ENCODE results near the gene GJC1.

Gene GJC1

GRCh38 chr17:44848257-44848795, 18.2 kb upstream of the GJC1 start:
- TF ChIP-seq CTCF (IDR thresholded peaks at IDR 0.05; ENCODE audit: low read depth, low read length) = no peak
- no peak overlapping the region for H3K4me3 ChIP-seq (ENCODE audit: low read depth, low read length)
- in situ Hi-C loops (cut with HindIII; ENCODE audit: low sequenced_read_pairs) = no loop called here
- no peak for DNase-seq (ENCODE audit: low read depth, low spot score)

- no peak for TF ChIP-seq CTCF (IDR thresholded peaks at IDR 0.05; ENCODE audit: low read depth, low read length)
- in situ Hi-C loops (cut with HindIII; ENCODE audit: low sequenced_read_pairs) = no loop called here
- DNase-seq (ENCODE audit: low read depth, low spot score) = no peak
- H3K4me3 ChIP-seq (ENCODE audit: low read depth, low read length) = no peak within 1 kb of the TSS
Observed at GRCh38 chr17:44847586-44847985, 17.5 kb upstream of the GJC1 start, which contains the start of gene HIGD1B. HIGD1B (plus strand) TSS chr17:44847883; CDS start chr17:44848153, 270 bp downstream.

GRCh38 chr17:44846206-44846605, 16.1 kb upstream of the GJC1 start:
- H3K4me3 ChIP-seq (ENCODE audit: low read depth, low read length) = no peak overlapping the region
- DNase-seq (ENCODE audit: low read depth, low spot score) = no peak
- in situ Hi-C loops (cut with HindIII; ENCODE audit: low sequenced_read_pairs) = no loop called here
- no peak for TF ChIP-seq CTCF (IDR thresholded peaks at IDR 0.05; ENCODE audit: low read depth, low read length)

- no peak for DNase-seq (ENCODE audit: low read depth, low spot score)
- no peak overlapping the region for H3K4me3 ChIP-seq (ENCODE audit: low read depth, low read length)
- no peak for TF ChIP-seq CTCF (IDR thresholded peaks at IDR 0.05; ENCODE audit: low read depth, low read length)
- in situ Hi-C loops (cut with HindIII; ENCODE audit: low sequenced_read_pairs) = no loop called here
Observed at GRCh38 chr17:44844390-44844830, 14.3 kb upstream of the GJC1 start.

- no peak overlapping the region for H3K4me3 ChIP-seq (ENCODE audit: low read depth, low read length)
- in situ Hi-C loops (cut with HindIII; ENCODE audit: low sequenced_read_pairs) = no loop called here
- no peak for DNase-seq (ENCODE audit: low read depth, low spot score)
- TF ChIP-seq CTCF (IDR thresholded peaks at IDR 0.05; ENCODE audit: low read depth, low read length) = no peak
Observed at GRCh38 chr17:44842748-44843147, 12.7 kb upstream of the GJC1 start.

- TF ChIP-seq CTCF (IDR thresholded peaks at IDR 0.05; ENCODE audit: low read depth, low read length) = no peak
- no peak for DNase-seq (ENCODE audit: low read depth, low spot score)
- H3K4me3 ChIP-seq (ENCODE audit: low read depth, low read length) = no peak overlapping the region
- in situ Hi-C loops (cut with HindIII; ENCODE audit: low sequenced_read_pairs) = no loop called here
Observed at GRCh38 chr17:44840936-44841335, 10.8 kb upstream of the GJC1 start.

Measured in astrocyte of the spinal cord (primary cell).